GM20000 (cell line): ENCODE measurements around the gene PRSS38.

Experiments
- DNase-seq: peaks from one replicate; pipeline ENCODE4 v3.0.0; 2012; ENCODE audit warnings: low spot score
- CTCF ChIP-seq: IDR thresholded peaks from 2 replicates; pipeline ENCODE4 v1.5.1; 2012; ENCODE audit warnings: mild to moderate bottlenecking, control low read depth; ENCODE audit errors: extremely low read depth, missing control alignments

PRSS38 gene

DNA sequence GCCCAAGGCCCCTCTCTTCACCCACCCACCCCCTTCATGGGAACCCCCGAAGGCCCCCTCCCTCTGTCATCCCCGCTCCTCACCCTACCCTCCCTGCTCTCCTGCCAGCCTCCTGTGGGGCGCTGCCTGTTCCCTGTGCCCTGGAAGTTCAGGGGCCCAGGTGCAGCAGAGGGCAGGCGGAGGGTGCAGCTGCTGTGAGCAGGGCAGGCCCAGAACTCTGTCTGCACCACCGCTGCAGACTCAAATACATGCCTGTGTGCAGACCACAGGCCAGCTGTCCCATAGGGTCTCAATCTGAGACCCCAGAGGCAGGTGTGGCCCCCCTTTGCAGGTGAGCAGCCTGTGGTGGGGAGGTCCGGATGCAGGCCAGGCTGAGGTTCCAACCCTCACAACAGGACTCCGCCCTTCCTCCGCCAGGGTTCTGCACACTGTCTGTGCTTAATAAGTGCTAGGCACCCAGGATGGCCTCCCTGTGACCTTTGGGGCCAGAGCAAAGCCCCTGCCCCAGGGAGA lies 69.7 kb downstream of the PRSS38 start:
- TF ChIP-seq CTCF, result no peak
- no peak for DNase-seq

- DNase-seq, result no peak
- TF ChIP-seq CTCF, result no peak
Measured at GRCh38 chr1:227885648-227886502, 70.4 kb downstream of the PRSS38 start.

- DNase-seq, result no peak
Measured at GRCh38 chr1:227886503-227886961, 71.1 kb downstream of the PRSS38 start.

GRCh38 chr1:227886993-227887696 lies 71.7 kb downstream of the PRSS38 start:
- no peak for TF ChIP-seq CTCF
- DNase-seq, result no peak

More at GRCh38 chr1:227886503-227886961, 71.1 kb downstream of the PRSS38 start:
- no peak for TF ChIP-seq CTCF

- TF ChIP-seq CTCF, result no peak
- DNase-seq, result no peak
Measured at GRCh38 chr1:227887697-227888403, 72.4 kb downstream of the PRSS38 start.

- no peak for TF ChIP-seq CTCF
- DNase-seq, result no peak
Measured at GRCh38 chr1:227888404-227889046, 73.0 kb downstream of the PRSS38 start.
